T-helper 1 cell treated with Interleukin-12 subunit alpha and Interleukin-12 subunit beta and Interleukin-4 antibody, amounts not matched to agents 30 μg/mL and 1 μg/mL, for 36 hours (primary cell): ENCODE measurements around the gene CLEC4D.
"Not testable (repeated sequence)": the region's sequence is repeated elsewhere in the genome, so short reads cannot be mapped to it uniquely, and the experiment has no call there.

ENCODE experiments used
- H3K27ac Mint-ChIP-seq: one replicate; pipeline ENCODE4 v1.8.0; 2021; ENCODE audit warnings: mild to moderate bottlenecking, mixed read lengths
- H3K27me3 Mint-ChIP-seq: one replicate; pipeline ENCODE4 v1.8.0; 2021; ENCODE audit warnings: low read depth, mixed read lengths
- H3K36me3 Mint-ChIP-seq: one replicate; pipeline ENCODE4 v1.8.0; 2021; ENCODE audit warnings: low read depth, mixed read lengths
- H3K4me1 Mint-ChIP-seq: one replicate; pipeline ENCODE4 v1.8.0; 2021; ENCODE audit warnings: low read depth, mixed read lengths
- H3K4me3 Mint-ChIP-seq: one replicate; pipeline ENCODE4 v1.8.0; 2021; ENCODE audit warnings: mild to moderate bottlenecking, moderate library complexity, mixed read lengths
- H3K9me3 Mint-ChIP-seq: one replicate; pipeline ENCODE4 v1.8.0; 2021; ENCODE audit warnings: mixed read lengths

CLEC4D gene

DNA sequence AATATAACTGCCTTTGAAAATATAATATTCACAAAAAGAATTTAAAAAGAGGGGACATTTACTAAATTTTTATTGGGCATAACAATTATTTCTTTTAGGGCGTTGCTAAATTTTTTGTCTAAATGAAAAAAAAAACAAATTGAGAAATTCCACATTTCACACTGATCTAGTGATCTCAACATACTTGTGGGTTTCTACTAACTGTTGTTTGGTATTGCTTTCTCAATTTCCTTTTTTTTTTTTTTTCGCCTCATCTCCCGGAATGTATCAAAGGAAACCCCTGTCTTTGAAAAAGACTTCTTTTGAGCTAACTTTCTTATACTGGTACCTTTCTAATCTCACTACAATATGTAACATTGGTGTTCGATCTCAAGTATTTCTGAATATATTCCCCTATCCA, at the start of gene CLEC4D:
Gene CLEC4D (plus strand): TSS at position 248 of the 400 bp plus-strand sequence. CDS start 230 bp downstream, outside the sequence.
- H3K4me3 Mint-ChIP-seq, result no peak within 1 kb of the TSS
- peaks cover 33% of the 10 kb centered on the region for H3K27me3 Mint-ChIP-seq
- no peaks in the 10 kb centered on the region for H3K4me1 Mint-ChIP-seq
- H3K27ac Mint-ChIP-seq, result no peak within 1 kb of the TSS
- no peaks in the 10 kb centered on the region for H3K9me3 Mint-ChIP-seq
- no peaks in the 10 kb centered on the region for H3K36me3 Mint-ChIP-seq

- Mint-ChIP-seq H3K4me1 (no peaks in the 10 kb centered on the region), H3K27me3 (peaks cover 21% of the 10 kb centered on the region), H3K36me3 (no peaks in the 10 kb centered on the region), H3K27ac (no peak overlapping the region), H3K4me3 (no peak overlapping the region), H3K9me3 (peaks cover 10% of the 10 kb centered on the region)
These were observed 47.9 kb upstream of the CLEC4D start for GRCh38 chr12:8465301-8465996.

GRCh38 chr12:8466241-8466640, 47.1 kb upstream of the CLEC4D start:
- H3K36me3 Mint-ChIP-seq, result no peaks in the 10 kb centered on the region
- no peaks in the 10 kb centered on the region for H3K4me1 Mint-ChIP-seq
- no peak overlapping the region for H3K27ac Mint-ChIP-seq
- H3K4me3 Mint-ChIP-seq, result no peak overlapping the region
- H3K27me3 Mint-ChIP-seq, result peaks cover 25% of the 10 kb centered on the region
- peaks cover 10% of the 10 kb centered on the region for H3K9me3 Mint-ChIP-seq

GRCh38 chr12:8471090-8471489, 42.2 kb upstream of the CLEC4D start:
- Mint-ChIP-seq H3K9me3 (peaks cover 10% of the 10 kb centered on the region), H3K27me3 (peaks cover 49% of the 10 kb centered on the region), H3K4me3 (no peak overlapping the region), H3K4me1 (no peaks in the 10 kb centered on the region), H3K27ac (no peak overlapping the region), H3K36me3 (no peaks in the 10 kb centered on the region)

- Mint-ChIP-seq H3K9me3 (no peaks in the 10 kb centered on the region), H3K27me3 (peaks cover 46% of the 10 kb centered on the region), H3K4me3 (no peak overlapping the region), H3K4me1 (no peaks in the 10 kb centered on the region), H3K36me3 (no peaks in the 10 kb centered on the region), H3K27ac (no peak overlapping the region)
These were observed 37.6 kb upstream of the CLEC4D start for GRCh38 chr12:8475508-8476203.

GRCh38 chr12:8482571-8483061, 30.7 kb upstream of the CLEC4D start:
- H3K4me1 Mint-ChIP-seq, result peaks cover 5% of the 10 kb centered on the region
- no peaks in the 10 kb centered on the region for H3K36me3 Mint-ChIP-seq
- H3K4me3 Mint-ChIP-seq, result no peak overlapping the region
- no peaks in the 10 kb centered on the region for H3K9me3 Mint-ChIP-seq
- H3K27ac Mint-ChIP-seq, result no peak overlapping the region
- H3K27me3 Mint-ChIP-seq, result peaks cover 18% of the 10 kb centered on the region

DNA sequence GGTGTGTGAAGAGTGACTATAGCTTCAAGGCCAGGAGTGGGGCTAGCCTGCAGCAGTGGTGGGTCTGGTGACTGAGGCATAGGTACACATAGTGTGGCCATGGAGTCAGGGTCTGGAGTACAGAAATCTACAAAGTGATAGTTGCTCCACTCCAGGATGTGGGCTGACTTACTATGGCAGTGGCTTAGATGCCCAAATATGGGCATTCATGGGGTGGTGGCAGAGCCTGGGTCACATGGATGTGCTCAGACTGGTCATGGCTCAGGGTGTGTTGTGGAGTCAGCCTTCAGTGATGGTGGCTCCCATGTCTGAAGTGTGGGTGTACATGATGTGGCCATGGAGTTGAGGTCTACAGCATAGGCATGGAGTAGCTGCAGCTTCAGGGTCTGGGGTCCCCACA, 30.2 kb upstream of the CLEC4D start:
- Mint-ChIP-seq H3K4me1 (peaks cover 5% of the 10 kb centered on the region), H3K27me3 (peaks cover 14% of the 10 kb centered on the region), H3K27ac (no peak overlapping the region), H3K36me3 (no peaks in the 10 kb centered on the region), H3K4me3 (no peak overlapping the region), H3K9me3 (peaks cover under 1% of the 10 kb centered on the region)

DNA sequence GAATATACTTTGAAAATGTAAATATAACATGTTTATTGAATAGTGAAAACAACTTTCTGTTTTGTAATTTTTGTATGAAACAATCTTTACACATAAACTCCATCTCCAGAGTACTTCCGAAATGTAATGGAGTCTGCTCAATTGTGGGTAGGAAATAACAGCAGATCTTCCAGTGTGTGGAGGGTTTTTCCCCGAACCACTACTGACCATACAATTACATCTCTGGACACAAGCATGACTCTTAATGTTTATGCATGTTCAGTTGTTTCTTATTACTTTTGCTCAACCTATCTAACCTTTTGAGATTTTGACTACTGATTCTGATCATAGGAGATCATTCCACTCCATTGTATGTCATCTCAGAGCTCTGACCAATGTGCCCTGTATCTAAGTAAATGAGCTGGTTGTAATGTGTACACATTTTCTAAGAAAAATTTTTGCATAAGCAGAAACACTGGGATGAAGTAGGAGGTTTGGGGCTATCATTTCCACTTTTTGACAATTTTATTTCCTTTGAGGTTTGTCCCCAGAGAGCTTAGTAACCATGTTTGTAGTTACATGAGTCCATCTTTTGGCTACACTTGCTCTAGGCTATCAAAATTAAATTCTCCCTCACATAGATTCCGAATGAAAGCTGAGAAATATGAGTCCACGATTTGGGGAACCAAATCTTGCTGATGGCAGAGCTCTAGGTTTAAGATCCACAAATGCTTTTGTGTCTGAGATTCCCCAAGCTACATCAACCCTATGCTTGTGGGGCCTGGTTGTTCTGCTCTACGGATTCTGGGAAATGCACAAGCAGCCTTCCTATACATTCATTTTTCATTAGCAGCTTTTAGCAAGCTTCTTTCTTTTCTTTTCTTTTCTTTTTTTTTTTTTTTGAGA, 21.4 kb upstream of the CLEC4D start:
- Mint-ChIP-seq H3K36me3 (no peaks in the 10 kb centered on the region), H3K4me3 (no peak overlapping the region), H3K4me1 (peaks cover 27% of the 10 kb centered on the region), H3K27me3 (peaks cover 51% of the 10 kb centered on the region), H3K27ac (no peak overlapping the region), H3K9me3 (peaks cover 4% of the 10 kb centered on the region)

DNA sequence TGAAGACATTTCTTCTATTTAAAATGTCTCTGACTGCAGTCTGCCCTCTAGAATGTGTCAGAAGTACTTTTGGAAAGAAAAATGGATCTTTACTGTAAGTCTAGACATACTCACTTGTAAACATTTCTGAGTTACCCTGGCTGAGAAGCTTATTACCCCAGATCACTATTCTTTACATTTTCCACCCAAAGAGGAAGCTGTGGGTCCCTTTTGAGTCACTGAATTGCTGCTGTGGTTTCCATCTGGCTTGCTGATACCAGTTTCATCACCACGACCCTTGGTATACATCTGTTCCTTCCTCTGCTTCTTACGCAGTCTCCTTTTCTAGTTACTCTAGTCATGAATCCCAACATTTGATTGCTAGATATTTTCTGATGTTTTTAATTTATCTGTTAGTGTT, 20.2 kb upstream of the CLEC4D start:
- Mint-ChIP-seq H3K9me3 (peaks cover 4% of the 10 kb centered on the region), H3K27ac (peak overlapping the region; percentile 55), H3K36me3 (no peaks in the 10 kb centered on the region), H3K27me3 (peaks cover 57% of the 10 kb centered on the region), H3K4me3 (peak overlapping the region; percentile 37), H3K4me1 (peaks cover 27% of the 10 kb centered on the region)

DNA sequence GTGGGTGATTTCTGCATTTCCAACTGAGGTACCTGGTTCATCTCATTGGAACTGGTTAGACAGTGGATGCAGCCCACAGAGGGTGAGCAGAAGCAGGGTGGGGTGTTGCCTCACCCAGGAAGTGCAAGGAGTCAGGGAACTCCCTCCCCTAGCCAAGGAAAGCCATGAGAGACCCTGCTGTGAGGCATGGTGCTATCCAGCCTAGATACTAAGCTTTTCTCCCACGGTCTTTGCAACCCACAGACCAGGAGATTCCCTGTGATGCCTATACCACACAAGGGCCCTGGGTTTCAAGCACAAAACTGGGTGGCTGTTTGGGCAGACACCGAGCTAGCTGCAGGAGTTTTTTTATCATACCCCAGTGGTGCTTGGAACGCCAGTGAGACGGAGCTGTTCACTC, 17.6 kb upstream of the CLEC4D start:
- not testable (repeated sequence) for H3K27ac Mint-ChIP-seq, H3K36me3 Mint-ChIP-seq, H3K4me3 Mint-ChIP-seq, H3K9me3 Mint-ChIP-seq
- Mint-ChIP-seq H3K4me1 (peaks cover 27% of the 10 kb centered on the region), H3K27me3 (peaks cover 66% of the 10 kb centered on the region)

- Mint-ChIP-seq H3K4me1 (peaks cover 27% of the 10 kb centered on the region), H3K27me3 (peaks cover 66% of the 10 kb centered on the region)
- not testable (repeated sequence) for H3K4me3 Mint-ChIP-seq, H3K36me3 Mint-ChIP-seq, H3K27ac Mint-ChIP-seq, H3K9me3 Mint-ChIP-seq
These were observed 17.2 kb upstream of the CLEC4D start for GRCh38 chr12:8496074-8496473.

DNA sequence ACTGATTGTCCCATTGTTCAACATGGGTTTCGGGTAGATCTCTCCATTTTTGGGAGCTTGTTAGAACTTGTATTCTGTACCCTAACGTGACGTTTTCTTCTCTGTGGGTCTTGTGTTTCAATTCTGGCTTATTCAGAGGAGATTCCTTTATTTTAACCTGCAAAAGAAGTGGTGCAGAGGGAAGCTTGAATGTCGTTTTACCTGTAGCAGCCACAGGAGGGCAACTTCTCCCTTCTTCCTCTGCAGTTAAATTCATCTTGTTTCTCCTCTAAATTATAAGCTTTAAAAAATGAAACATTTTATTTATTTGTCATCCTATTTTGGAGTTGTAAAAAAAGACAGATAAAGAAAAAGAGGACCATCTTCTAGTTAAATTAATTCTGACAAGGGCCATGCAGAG, 13.7 kb upstream of the CLEC4D start:
- Mint-ChIP-seq H3K36me3 (no peaks in the 10 kb centered on the region), H3K4me3 (no peak overlapping the region), H3K9me3 (no peaks in the 10 kb centered on the region), H3K4me1 (peaks cover 4% of the 10 kb centered on the region), H3K27me3 (peaks cover 47% of the 10 kb centered on the region), H3K27ac (no peak overlapping the region)

DNA sequence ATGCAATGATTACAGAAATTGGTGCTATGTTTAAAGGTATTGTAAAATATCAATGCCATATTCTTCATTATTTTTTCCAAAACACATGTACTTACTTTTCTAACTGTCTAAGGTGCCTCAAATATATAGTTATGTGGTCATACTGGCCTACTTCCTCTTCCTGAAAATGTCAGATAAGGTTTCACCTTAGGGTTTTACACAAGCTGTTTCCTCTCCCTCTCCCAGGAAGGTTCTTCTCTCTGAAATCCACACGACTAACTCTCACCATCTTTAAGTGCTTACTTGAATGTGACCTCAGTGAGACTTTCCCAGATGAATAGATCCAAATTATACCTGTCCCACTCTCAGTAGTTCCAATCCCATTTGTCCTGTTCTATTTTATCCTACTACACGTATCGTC, 11.6 kb upstream of the CLEC4D start:
- no peak overlapping the region for H3K27ac Mint-ChIP-seq
- peaks cover 4% of the 10 kb centered on the region for H3K4me1 Mint-ChIP-seq
- no peaks in the 10 kb centered on the region for H3K36me3 Mint-ChIP-seq
- H3K9me3 Mint-ChIP-seq, result no peaks in the 10 kb centered on the region
- H3K27me3 Mint-ChIP-seq, result peaks cover 42% of the 10 kb centered on the region
- no peak overlapping the region for H3K4me3 Mint-ChIP-seq

- H3K36me3 Mint-ChIP-seq, result no peaks in the 10 kb centered on the region
- no peaks in the 10 kb centered on the region for H3K9me3 Mint-ChIP-seq
- no peak overlapping the region for H3K27ac Mint-ChIP-seq
- H3K4me1 Mint-ChIP-seq, result peaks cover 4% of the 10 kb centered on the region
- H3K27me3 Mint-ChIP-seq, result peaks cover 35% of the 10 kb centered on the region
- no peak overlapping the region for H3K4me3 Mint-ChIP-seq
These were observed 9.0 kb upstream of the CLEC4D start for GRCh38 chr12:8504351-8504750.
